Subcutaneous abdominal adipose tissue (tissue), 5 donors: Measurements from ENCODE around the gene INPP5A.
"Not testable (repeated sequence)": the region's sequence is repeated elsewhere in the genome, so short reads cannot be mapped to it uniquely, and the experiment has no call there.

ENCODE experiments used
- H3K27ac ChIP-seq: one replicate; pipeline ENCODE4 v1.7.0; 2013; ENCODE audit warnings: low read depth, mild to moderate bottlenecking, inconsistent platforms, low read length, moderate library complexity
- H3K27me3 ChIP-seq, 5 donors: one replicate each; pipeline ENCODE4 v1.7.0; 2013; ENCODE audit warnings: low read length in 5 of 5, inconsistent platforms in 1 of 5; ENCODE audit not compliant: control insufficient read depth in 5 of 5, insufficient read depth in 4 of 5
- H3K36me3 ChIP-seq, 5 donors: one replicate each; pipeline ENCODE4 v1.7.0; 2013; ENCODE audit warnings: low read length in 5 of 5; ENCODE audit not compliant: control insufficient read depth in 5 of 5, insufficient read depth in 5 of 5
- H3K4me1 ChIP-seq, 5 donors: one replicate each; pipeline ENCODE4 v1.7.0; 2013; ENCODE audit warnings: low read length in 5 of 5, mild to moderate bottlenecking in 3 of 5, moderate library complexity in 1 of 5; ENCODE audit not compliant: control insufficient read depth in 5 of 5, insufficient read depth in 5 of 5
- H3K4me3 ChIP-seq, 5 donors: one replicate each; pipeline ENCODE4 v1.7.0; 2013; ENCODE audit warnings: low read length in 5 of 5, low read depth in 1 of 5
- H3K9ac ChIP-seq, 5 donors: one replicate each; pipeline ENCODE4 v1.7.0; 2013; ENCODE audit warnings: low read length in 5 of 5, mild to moderate bottlenecking in 4 of 5, moderate library complexity in 3 of 5
- H3K9me3 ChIP-seq, 5 donors: one replicate each; pipeline ENCODE4 v1.7.0; 2013; ENCODE audit warnings: low read length in 5 of 5; ENCODE audit not compliant: control insufficient read depth in 5 of 5
- donor health status: healthy.
- donor health status: healthy.
- donor health status: healthy.
- donor health status: healthy.
- donor health status: healthy.

The INPP5A gene

DNA sequence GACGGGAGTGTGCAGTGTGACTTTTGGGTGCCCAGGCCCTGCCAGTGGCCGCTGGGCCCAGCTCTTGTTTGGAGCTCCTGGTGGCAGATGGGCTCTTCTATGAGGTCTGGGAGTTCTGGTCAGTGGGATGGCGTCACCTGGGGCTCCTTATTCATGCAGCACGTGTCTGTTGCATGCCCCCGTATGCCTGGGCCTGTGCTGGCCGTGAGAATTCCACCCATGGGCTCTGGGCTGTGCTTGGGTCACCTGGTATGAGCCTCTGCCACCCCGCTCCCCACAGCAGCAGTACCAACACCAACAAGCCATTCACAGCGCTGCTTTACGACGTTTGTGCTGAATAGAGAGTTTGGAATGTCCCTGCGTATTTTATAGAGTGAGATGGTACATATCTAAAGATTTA lies 27.1 kb downstream of the INPP5A start:
- H3K9ac ChIP-seq, result no peak overlapping the region
- no peaks in the 10 kb centered on the region for H3K27me3 ChIP-seq
- peaks cover 0 to 5% (median 0%) of the 10 kb centered on the region in 5 donors for H3K36me3 ChIP-seq
- no peak overlapping the region for H3K4me3 ChIP-seq
- H3K9me3 ChIP-seq, result no peaks in the 10 kb centered on the region
- no peak overlapping the region for H3K27ac ChIP-seq
- H3K4me1 ChIP-seq, result peaks cover 0 to 17% (median 9%) of the 10 kb centered on the region in 5 donors

DNA sequence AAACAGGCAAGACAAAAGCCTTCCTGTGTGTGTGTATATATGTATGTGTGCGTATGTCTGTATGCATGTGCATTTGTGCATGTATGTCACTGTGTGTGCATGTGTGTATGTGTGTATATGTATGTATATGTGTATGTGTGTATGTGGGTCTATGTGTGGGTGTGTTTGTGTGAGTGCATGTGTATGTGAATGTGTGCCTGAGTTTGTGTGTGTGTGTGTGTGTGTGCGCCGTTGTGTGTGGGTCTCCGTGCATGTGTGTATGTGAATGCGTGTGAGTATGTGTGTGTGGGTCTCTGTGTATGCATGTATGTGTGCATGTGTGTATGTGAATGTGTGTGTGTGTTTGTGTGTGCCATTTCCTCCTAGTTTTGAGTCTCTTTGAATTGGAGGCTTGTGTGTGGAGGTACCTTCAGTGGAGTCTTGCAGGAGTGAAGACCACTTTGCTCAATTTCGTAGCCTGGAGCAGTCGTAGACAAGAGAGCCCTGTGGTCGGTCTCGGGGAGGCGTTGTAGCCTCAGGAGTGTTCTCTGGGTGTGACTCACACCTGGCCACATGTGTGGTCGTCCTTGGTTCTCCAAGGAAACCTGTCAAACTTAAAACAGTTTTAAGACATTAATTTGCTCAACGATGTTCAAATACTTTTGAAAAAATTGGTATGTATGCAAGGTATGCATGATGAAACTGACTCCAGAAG lies 28.1 kb downstream of the INPP5A start:
- peaks cover 0 to 9% (median under 1%) of the 10 kb centered on the region in 5 donors for H3K4me1 ChIP-seq
- no peak overlapping the region for H3K27ac ChIP-seq
- H3K9me3 ChIP-seq, result no peaks in the 10 kb centered on the region
- H3K4me3 ChIP-seq, result no peak overlapping the region
- H3K36me3 ChIP-seq, result peaks cover 0 to 5% (median 0%) of the 10 kb centered on the region in 5 donors
- no peak overlapping the region for H3K9ac ChIP-seq
- H3K27me3 ChIP-seq, result no peaks in the 10 kb centered on the region

DNA sequence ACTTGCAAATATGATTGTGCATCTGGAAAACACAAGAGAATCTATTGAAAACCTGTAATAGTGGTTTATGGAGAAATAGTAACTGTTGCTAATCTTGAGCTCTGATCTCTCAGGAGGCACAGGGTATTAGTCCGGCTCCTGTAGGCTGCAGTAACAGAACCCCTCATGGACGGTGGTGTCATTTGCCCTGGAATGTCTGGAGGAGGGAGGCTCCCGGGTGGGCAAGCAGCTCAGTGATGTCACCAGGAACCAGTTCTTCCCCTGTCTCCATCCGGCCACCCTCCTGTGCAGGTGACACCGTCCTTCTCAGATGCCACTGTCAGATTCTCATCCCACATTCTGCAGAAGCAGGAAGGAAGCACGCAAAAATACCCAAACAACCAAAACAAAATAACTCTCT lies 29.3 kb downstream of the INPP5A start:
- Histone ChIP-seq H3K9ac (no peak overlapping the region), H3K27ac (no peak overlapping the region), H3K4me1 (peaks cover 3 to 20% (median 12%) of the 10 kb centered on the region in 5 donors), H3K9me3 (no peaks in the 10 kb centered on the region), H3K27me3 (no peaks in the 10 kb centered on the region), H3K36me3 (peaks cover 0 to 5% (median 0%) of the 10 kb centered on the region in 5 donors), H3K4me3 (no peak overlapping the region)

DNA sequence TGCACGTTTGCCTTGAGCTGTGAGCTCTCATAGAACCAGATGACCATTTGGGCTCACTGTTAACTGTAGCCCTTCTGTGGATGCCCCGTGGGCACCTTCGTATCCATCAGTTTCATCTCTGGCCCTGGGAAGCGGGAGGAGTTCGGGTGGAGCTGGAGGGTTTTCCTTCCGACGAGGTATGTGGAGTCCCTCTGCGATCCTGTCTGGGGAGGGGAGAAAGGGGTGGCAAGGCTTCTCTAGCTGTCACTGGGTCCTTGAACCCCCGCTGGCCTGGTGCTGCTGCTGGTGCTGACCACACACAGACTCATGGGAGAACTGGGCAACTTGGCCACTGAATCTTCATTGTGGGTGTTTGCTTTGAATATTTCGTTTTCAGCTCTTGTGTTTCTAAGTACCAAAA lies 32.7 kb downstream of the INPP5A start:
- peaks cover 13 to 30% (median 25%) of the 10 kb centered on the region in 5 donors for H3K4me1 ChIP-seq
- no peak overlapping the region for H3K9ac ChIP-seq
- H3K27ac ChIP-seq, result no peak overlapping the region
- H3K27me3 ChIP-seq, result no peaks in the 10 kb centered on the region
- no peaks in the 10 kb centered on the region for H3K9me3 ChIP-seq
- no peaks in the 10 kb centered on the region for H3K36me3 ChIP-seq
- H3K4me3 ChIP-seq, result no peak overlapping the region

DNA sequence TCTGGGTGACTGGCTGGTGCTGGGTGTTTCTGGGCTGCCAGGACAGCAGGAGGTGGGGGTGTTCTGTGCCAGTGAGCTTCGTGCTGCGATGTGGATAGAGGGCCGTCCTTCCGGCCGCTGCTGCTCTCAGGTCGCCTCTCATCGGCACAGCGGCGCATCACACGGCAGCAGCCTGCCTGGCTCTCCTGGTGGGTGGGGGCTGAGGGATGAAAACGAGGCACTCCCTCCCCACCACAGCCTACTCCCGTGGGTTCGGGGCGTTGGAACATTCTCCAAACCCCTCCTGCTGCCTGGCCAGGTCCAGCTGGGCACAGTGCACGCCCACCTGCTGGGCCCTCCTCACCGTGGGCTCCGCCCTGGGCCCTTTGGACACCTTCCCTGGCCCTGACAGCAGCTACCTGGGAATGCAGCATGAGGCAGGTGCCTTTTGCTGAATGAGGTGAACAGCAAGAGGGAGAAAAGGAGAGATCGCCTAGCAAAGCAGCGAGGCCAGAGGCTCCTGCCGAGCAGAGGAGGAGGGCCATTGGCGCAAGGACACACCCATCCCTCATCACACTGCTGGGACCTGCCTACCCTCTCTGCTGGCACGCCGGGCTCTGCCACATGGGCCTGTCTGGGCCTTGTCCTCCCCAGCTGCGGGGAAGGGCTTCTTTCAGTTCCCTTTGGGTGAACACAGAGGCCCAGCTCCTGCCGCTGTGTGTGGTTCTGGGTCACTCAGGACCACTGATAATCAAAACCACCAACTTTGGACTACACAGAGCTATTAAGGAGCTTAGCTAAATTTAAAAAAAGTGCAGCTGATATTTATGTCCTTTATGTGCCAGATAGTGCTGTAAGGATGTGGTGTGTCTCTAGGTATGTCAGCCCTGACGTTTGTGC lies 33.4 kb downstream of the INPP5A start:
- Histone ChIP-seq H3K9me3 (no peaks in the 10 kb centered on the region), H3K4me3 (no peak overlapping the region), H3K36me3 (no peaks in the 10 kb centered on the region), H3K27ac (no peak overlapping the region), H3K9ac (no peak overlapping the region), H3K4me1 (peaks cover 15 to 36% (median 29%) of the 10 kb centered on the region in 5 donors), H3K27me3 (no peaks in the 10 kb centered on the region)

DNA sequence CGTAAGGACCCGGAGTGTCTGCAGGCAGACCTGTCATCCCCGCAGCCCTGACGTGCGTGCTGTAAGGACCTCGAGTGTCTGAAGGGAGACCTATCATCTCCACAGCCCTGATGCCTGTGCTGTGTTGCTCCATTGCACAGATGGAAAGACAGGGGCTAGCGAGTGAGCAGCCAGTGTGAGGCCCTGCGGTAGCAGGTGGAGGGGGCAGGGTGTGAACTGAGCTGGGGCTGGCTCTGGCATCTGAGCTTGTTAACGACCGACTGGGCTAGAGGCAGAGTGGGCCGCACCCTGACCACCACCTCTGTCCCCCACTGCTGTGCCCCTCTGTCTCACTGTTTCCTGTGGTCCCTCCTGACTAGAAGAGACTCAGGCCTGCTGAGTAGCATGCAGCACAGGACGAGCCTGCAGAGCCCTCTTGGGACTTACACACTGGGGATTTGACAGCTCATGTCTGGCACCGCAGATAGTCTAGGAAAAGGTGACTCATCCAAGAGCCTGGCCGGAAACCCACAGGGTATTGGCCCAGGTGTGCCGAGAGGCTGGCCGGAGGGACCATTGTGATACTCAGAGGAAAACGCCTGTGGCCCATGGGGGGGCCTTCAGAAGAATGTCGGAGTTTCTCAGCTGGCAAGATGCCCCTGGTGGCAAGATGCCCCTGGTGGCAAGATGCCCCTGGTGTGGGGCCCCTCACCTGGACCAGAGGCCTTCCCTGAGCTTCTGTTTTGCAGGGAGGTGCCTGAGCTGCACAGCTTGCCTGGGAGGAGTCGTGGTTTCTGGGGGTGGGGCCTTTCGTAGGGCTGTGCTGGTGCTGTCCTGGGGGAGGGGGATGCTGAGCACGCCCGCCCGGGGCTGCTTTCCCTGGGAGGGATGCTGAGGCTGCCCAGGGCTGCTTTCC lies 34.3 kb downstream of the INPP5A start:
- Histone ChIP-seq H3K27me3 (no peaks in the 10 kb centered on the region), H3K4me1 (peaks cover 15 to 43% (median 31%) of the 10 kb centered on the region in 5 donors), H3K4me3 (no peak overlapping the region), H3K9ac (peak overlapping the region in 1 of 5 donors; percentile 2), H3K36me3 (no peaks in the 10 kb centered on the region), H3K9me3 (no peaks in the 10 kb centered on the region), H3K27ac (no peak overlapping the region)

DNA sequence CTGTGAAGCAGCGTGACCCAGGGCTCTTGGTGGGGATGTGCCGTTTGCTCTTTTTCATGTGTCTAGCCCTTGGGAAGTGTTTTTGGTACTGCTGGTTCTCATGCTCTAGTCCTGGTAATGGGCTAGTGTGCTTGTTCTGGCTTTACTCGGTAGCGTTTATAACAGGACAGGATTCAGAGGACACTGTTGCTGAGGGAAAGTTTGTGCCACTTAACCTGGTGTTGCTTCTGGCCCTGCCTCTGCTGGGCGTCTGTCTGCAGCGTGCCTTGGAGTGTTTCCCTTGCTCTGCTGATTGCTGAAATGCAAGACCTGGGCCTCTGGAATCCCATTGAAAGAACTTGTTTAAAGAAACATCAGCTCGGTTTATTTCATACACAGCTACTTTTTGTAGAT lies 35.0 kb downstream of the INPP5A start:
- H3K4me3 ChIP-seq, result no peak overlapping the region
- no peaks in the 10 kb centered on the region for H3K27me3 ChIP-seq
- H3K9ac ChIP-seq, result peak overlapping the region in 1 of 5 donors; percentile 2
- H3K36me3 ChIP-seq, result no peaks in the 10 kb centered on the region
- no peak overlapping the region for H3K27ac ChIP-seq
- peaks cover 15 to 45% (median 31%) of the 10 kb centered on the region in 5 donors for H3K4me1 ChIP-seq
- H3K9me3 ChIP-seq, result no peaks in the 10 kb centered on the region

DNA sequence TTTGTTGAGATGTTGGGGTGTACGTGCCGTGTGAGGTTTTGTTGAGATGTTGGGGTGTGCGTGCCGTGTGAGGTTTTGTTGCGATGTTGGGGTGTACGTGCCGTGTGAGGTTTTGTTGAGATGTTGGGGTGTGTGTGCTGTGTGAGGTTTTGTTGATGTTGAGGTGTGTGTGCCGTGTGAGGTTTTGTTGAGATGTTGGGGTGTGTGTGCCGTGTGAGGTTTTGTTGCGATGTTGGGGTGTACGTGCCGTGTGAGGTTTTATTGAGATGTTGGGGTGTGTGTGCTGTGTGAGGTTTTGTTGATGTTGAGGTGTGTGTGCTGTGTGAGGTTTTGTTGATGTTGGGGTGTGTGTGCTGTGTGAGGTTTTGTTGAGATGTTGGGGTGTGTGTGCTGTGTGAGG lies 35.4 kb downstream of the INPP5A start:
- H3K4me1 ChIP-seq, result peaks cover 15 to 49% (median 33%) of the 10 kb centered on the region in 5 donors
- H3K36me3 ChIP-seq, H3K9ac ChIP-seq, H3K27me3 ChIP-seq, H3K4me3 ChIP-seq, H3K9me3 ChIP-seq, H3K27ac ChIP-seq: not testable (repeated sequence)

DNA sequence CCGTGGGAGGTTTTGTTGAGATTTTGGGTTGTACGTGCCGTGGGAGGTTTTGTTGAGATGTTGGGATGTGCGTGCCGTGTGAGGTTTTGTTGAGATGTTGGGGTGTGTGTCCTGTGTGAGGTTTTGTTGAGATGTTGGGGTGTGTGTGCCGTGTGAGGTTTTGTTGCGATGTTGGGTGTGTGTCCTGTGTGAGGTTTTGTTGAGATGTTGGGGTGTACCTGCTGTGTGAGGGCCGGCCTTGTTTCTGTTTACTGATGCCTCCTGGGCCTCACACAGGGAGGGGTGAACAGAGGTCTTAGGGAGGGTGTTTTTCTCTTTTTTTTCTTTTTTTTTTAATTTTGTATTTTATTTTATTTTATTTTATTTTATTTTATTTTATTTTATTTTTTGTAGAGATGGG lies 36.7 kb downstream of the INPP5A start:
- Histone ChIP-seq H3K4me1 (peaks cover 15 to 59% (median 38%) of the 10 kb centered on the region in 5 donors), H3K36me3 (no peaks in the 10 kb centered on the region), H3K27me3 (no peaks in the 10 kb centered on the region), H3K4me3 (no peak overlapping the region), H3K9me3 (no peaks in the 10 kb centered on the region), H3K9ac (no peak overlapping the region), H3K27ac (no peak overlapping the region)
